ENCODE results near the gene SLC35B4. TPM values are rescaled to one million over a fixed set of nuclear protein-coding genes. Genes with fewer than 3 reads are reported as not detected.

Gene SLC35B4
- polyA plus RNA-seq, 1 experiment, result 27.9 TPM

DNA sequence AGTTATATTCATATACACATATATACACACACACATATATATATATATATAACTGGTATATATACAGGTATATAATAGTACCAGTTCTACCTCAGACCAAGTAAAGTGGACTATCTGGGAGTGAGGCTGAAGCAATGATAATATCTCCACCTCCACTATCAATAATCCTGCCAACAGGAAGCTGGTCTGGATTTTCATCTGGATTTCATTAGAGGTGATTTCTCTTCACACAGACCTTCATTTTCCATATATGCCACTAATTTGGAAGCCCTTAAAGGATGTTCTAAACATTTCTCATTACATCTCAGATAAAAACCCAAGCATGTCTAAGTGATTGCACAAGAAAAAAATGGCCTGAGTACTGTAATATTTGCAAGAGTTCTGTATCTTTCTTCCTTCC lies 1.7 kb upstream of the SLC35B4 start:
- Histone ChIP-seq H3K27me3 (ENCODE audit: control insufficient read depth, insufficient read depth, low read length) (no peaks in the 10 kb centered on the region), H3K9me3 (ENCODE audit: control insufficient read depth, insufficient read depth, low read length) (peaks cover 2% of the 10 kb centered on the region; the same call in 1 of the 2 replicates), H3K4me3 (ENCODE audit: low read depth, low read length) (no peak overlapping the region), H3K27ac (ENCODE audit: low read depth, low read length) (no peak overlapping the region)
- DNase-seq (ENCODE audit: low read depth, low spot score), result no peak
- POLR2A ChIA-PET, result no interaction called here
- CTCF ChIA-PET, result interaction anchor here (1.1 to 1.5 kb wide), 2 partner anchors 10 to 102 kb away, joined by 3 to 4 read pairs; no protein-coding TSS in a partner anchor
- TF ChIP-seq, protein P1, sequence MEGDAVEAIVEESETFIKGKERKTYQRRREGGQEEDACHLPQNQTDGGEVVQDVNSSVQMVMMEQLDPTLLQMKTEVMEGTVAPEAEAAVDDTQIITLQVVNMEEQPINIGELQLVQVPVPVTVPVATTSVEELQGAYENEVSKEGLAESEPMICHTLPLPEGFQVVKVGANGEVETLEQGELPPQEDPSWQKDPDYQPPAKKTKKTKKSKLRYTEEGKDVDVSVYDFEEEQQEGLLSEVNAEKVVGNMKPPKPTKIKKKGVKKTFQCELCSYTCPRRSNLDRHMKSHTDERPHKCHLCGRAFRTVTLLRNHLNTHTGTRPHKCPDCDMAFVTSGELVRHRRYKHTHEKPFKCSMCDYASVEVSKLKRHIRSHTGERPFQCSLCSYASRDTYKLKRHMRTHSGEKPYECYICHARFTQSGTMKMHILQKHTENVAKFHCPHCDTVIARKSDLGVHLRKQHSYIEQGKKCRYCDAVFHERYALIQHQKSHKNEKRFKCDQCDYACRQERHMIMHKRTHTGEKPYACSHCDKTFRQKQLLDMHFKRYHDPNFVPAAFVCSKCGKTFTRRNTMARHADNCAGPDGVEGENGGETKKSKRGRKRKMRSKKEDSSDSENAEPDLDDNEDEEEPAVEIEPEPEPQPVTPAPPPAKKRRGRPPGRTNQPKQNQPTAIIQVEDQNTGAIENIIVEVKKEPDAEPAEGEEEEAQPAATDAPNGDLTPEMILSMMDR (IDR thresholded peaks at IDR 0.05; ENCODE audit: low read depth, low read length), result no peak

DNA sequence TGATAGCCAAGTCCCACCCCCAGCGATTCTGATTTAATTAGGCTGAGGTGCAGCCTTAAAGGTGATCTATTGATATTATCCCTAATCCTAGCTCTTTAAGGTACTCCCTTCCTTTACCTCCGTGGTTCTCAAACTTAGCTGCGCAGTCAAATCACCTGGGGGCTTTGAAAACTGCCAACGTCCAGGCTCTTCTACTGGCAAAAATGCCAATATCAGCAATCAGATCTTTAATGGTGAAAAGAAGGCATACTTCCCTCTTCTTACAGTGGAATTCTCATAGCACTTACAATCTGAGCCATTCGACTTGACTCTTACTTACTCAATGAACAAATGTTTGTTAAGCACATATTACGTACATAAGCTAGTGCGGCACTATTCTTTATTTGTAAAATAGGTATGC lies 704 bp upstream of the SLC35B4 start:
- POLR2A ChIA-PET, result interaction anchor here (0.6 to 1.0 kb wide), 2 partner anchors 19 to 148 kb away, joined by 3 to 6 read pairs; no protein-coding TSS in a partner anchor
- peak overlapping the region; percentile 79 for H3K4me3 ChIP-seq (ENCODE audit: low read depth, low read length)
- no peaks in the 10 kb centered on the region for H3K27me3 ChIP-seq (ENCODE audit: control insufficient read depth, insufficient read depth, low read length)
- H3K9me3 ChIP-seq (ENCODE audit: control insufficient read depth, insufficient read depth, low read length), result peaks cover 2% of the 10 kb centered on the region; the same call in 1 of the 2 replicates
- CTCF ChIA-PET, result interaction anchor here (0.9 to 1.5 kb wide), 6 partner anchors 11 to 187 kb away, joined by 3 to 4 read pairs (median 4); no protein-coding TSS in a partner anchor
- no peak for DNase-seq (ENCODE audit: low read depth, low spot score)
- H3K27ac ChIP-seq (ENCODE audit: low read depth, low read length), result no peak overlapping the region
- TF ChIP-seq, protein P1 (IDR thresholded peaks at IDR 0.05; ENCODE audit: low read depth, low read length), result no peak

DNA sequence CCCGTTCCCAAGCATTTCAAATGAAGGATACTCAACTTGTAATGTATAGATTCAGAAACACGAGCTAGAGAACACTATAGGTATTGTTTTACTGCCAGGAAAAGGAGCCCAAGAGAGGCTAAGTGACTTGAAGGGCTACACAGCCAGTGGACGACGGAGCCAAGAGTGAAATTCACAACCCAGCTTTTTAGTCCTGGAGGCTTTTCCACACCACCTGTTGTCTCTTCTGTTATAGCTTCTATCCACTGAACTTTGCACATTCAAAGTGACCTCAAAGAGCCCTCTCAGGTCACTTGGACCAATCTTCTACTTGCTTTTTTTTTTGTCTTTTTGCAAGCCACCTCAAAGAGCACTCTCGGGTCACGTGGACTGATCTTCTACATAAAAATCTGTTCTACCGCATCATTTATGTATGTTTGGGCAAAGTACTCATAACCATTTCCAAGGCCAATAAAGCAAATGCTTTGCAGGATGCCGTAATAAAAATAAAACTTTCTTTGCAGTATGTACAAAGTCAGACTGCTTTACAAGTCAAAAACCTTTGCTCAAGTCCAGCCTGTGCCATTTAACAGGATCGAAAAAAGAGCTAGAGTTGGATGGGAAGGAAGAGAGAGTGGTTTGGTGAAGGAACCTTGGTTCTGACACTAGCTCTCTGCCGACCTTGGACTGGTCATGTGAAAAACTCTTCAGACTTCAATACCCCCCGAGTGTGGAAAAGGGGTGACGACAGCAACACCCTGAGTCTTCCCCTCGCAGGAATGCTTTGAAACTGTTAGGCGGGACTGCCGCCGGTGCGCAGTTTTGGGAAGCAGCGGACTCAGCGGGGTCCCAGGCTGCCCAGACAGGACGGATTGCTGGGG lies 821 bp downstream of the SLC35B4 start:
- POLR2A ChIA-PET, result interaction anchor here (1.0 kb wide), 2 partner anchors 14 to 17 kb away, joined by 3 to 6 read pairs; no protein-coding TSS in a partner anchor
- TF ChIP-seq, protein P1 (IDR thresholded peaks at IDR 0.05; ENCODE audit: low read depth, low read length), result no peak
- H3K27me3 ChIP-seq (ENCODE audit: control insufficient read depth, insufficient read depth, low read length), result no peaks in the 10 kb centered on the region
- DNase-seq (ENCODE audit: low read depth, low spot score), result no peak
- H3K27ac ChIP-seq (ENCODE audit: low read depth, low read length), result peak overlapping the region; percentile 72
- H3K4me3 ChIP-seq (ENCODE audit: low read depth, low read length), result peak overlapping the region; percentile 79
- CTCF ChIA-PET, result interaction anchor here (0.6 to 1.5 kb wide), 3 partner anchors 12 to 14 kb away, joined by 3 read pairs; no protein-coding TSS in a partner anchor
- peaks cover 2% of the 10 kb centered on the region; the same call in 1 of the 2 replicates for H3K9me3 ChIP-seq (ENCODE audit: control insufficient read depth, insufficient read depth, low read length)

DNA sequence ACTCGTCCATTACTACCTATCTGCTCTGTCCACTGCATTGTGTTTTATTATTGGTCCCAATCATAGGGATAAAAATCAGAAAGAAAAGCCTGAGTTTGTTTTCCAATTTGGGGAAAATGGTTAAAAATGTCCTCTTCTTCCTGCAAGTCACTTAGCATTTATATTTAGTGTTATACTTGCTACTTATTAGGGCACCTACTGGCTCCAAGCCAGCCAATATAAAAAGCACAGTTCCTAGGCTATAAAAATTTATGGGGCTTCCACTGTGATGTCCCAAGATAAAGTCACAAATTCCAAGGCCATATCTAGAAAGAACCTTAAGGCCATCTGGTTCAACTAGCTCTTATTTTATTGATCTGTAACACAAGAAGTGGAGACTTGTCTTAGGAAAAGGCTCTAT lies 3.2 kb downstream of the SLC35B4 start:
- Histone ChIP-seq H3K27me3 (ENCODE audit: control insufficient read depth, insufficient read depth, low read length) (no peaks in the 10 kb centered on the region), H3K27ac (ENCODE audit: low read depth, low read length) (no peak overlapping the region), H3K4me3 (ENCODE audit: low read depth, low read length) (no peak overlapping the region), H3K9me3 (ENCODE audit: control insufficient read depth, insufficient read depth, low read length) (peaks cover 2% of the 10 kb centered on the region; the same call in 1 of the 2 replicates)
- ChIA-PET CTCF (interaction anchor here (0.6 kb wide), 1 partner anchor 233 kb away, joined by 4 read pairs; no protein-coding TSS in a partner anchor), POLR2A (no interaction called here)
- no peak for DNase-seq (ENCODE audit: low read depth, low spot score)
- TF ChIP-seq, protein P1 (IDR thresholded peaks at IDR 0.05; ENCODE audit: low read depth, low read length), result no peak

DNA sequence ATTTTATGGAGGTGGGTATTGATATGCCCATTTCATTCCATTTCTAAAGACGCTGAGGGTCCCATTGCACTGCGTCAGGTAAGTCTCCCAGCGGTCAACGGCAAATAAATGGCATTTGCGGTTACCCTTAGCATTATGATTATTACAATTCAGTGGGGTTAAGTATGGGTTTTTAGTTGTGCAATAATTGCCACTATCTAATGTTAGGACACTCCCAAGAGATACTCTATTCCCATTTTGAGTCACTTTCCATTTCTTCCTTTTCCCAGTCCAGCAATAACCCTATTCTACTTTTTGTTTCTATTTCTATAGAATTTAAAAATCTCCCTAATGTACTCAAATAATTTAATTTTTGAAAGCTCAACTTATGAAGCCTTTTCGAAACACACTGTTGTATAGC lies 4.0 kb downstream of the SLC35B4 start:
- CTCF ChIA-PET, result interaction anchor here (0.6 kb wide), 1 partner anchor 234 kb away, joined by 4 read pairs; no protein-coding TSS in a partner anchor
- H3K9me3 ChIP-seq (ENCODE audit: control insufficient read depth, insufficient read depth, low read length), result peaks cover 2% of the 10 kb centered on the region; the same call in 1 of the 2 replicates
- TF ChIP-seq, protein P1 (IDR thresholded peaks at IDR 0.05; ENCODE audit: low read depth, low read length), result no peak
- no peak overlapping the region for H3K4me3 ChIP-seq (ENCODE audit: low read depth, low read length)
- no peaks in the 10 kb centered on the region for H3K27me3 ChIP-seq (ENCODE audit: control insufficient read depth, insufficient read depth, low read length)
- POLR2A ChIA-PET, result no interaction called here
- H3K27ac ChIP-seq (ENCODE audit: low read depth, low read length), result no peak overlapping the region
- DNase-seq (ENCODE audit: low read depth, low spot score), result no peak
